GM21360 (cell line): Measurements from ENCODE around the gene PEAK3.

Source experiments
- ATAC-seq: cut with Tn5 transposase; IDR thresholded peaks from one replicate; pipeline ENCODE4 v1.9.1; 2021; ENCODE audit warnings: mild to moderate bottlenecking, moderate library complexity; ENCODE audit not compliant: unreplicated experiment

Gene PEAK3

GRCh38 chr19:2239771-2240770 lies 41.9 kb downstream of the PEAK3 start:
- no peak for ATAC-seq

GRCh38 chr19:2239173-2239572 lies 42.8 kb downstream of the PEAK3 start:
- no peak for ATAC-seq

GRCh38 chr19:2237869-2238153 lies 44.2 kb downstream of the PEAK3 start:
- no peak for ATAC-seq

GRCh38 chr19:2237051-2237868 lies 44.7 kb downstream of the PEAK3 start:
- no peak for ATAC-seq

- ATAC-seq = peak; percentile 57
Measured at GRCh38 chr19:2236314-2237050, 45.5 kb downstream of the PEAK3 start, which contains the start of the genes PLEKHJ1 and SF3A2. PLEKHJ1 (minus strand) TSS chr19:2236329; CDS start chr19:2236248, 81 bp downstream. SF3A2 (plus strand) TSS chr19:2236824; CDS start chr19:2243419, 6,595 bp downstream.

GRCh38 chr19:2236064-2236313 lies 46.0 kb downstream of the PEAK3 start:
- no peak for ATAC-seq

GRCh38 chr19:2235381-2236063 lies 46.5 kb downstream of the PEAK3 start:
- peak; percentile 14 for ATAC-seq

- no peak for ATAC-seq
Measured at GRCh38 chr19:2234996-2235380, 47.0 kb downstream of the PEAK3 start.

- no peak for ATAC-seq
Measured at GRCh38 chr19:2233601-2234280, 48.2 kb downstream of the PEAK3 start.

- no peak for ATAC-seq
Measured at GRCh38 chr19:2232286-2233151, 49.5 kb downstream of the PEAK3 start.

GRCh38 chr19:2231621-2232221 lies 50.3 kb downstream of the PEAK3 start:
- ATAC-seq = no peak

GRCh38 chr19:2230807-2231533 lies 51.0 kb downstream of the PEAK3 start:
- no peak for ATAC-seq

GRCh38 chr19:2230033-2230531 lies 51.9 kb downstream of the PEAK3 start:
- no peak for ATAC-seq

- no peak for ATAC-seq
Measured at GRCh38 chr19:2229103-2230032, 52.6 kb downstream of the PEAK3 start.

- ATAC-seq = no peak
Measured at GRCh38 chr19:2228157-2229030, 53.6 kb downstream of the PEAK3 start.
